Suprapubic skin (tissue), 4 donors: Measurements from ENCODE around the gene RAD23B.

Experiments
- CTCF ChIP-seq, 2 donors: fragments of 200-600 bp in 1 of 2; fragments of 450-650 bp in 1 of 2; sonication (generic) in 1 of 2; IDR thresholded peaks; one replicate each; pipeline ENCODE4 v1.5.1; 2016 to 2019; ENCODE audit warnings: antibody characterized with exemption in 2 of 2, mild to moderate bottlenecking in 1 of 2, moderate library complexity in 1 of 2
- POLR2A ChIP-seq, 2 donors: fragments of 450-650 bp; IDR thresholded peaks; one replicate each; pipeline ENCODE4 v1.6.1; 2017; ENCODE audit warnings: antibody characterized with exemption in 2 of 2, mild to moderate bottlenecking in 2 of 2, moderate library complexity in 2 of 2
- POLR2AphosphoS5 ChIP-seq, 3 donors: sonication (generic); formaldehyde crosslinking; IDR thresholded peaks; one replicate each; pipeline ENCODE4 v1.6.1; 2017; ENCODE audit warnings: antibody characterized with exemption in 3 of 3

GRCh38 chr9:107261106-107261505 lies 22.0 kb upstream of the RAD23B start:
- TF ChIP-seq CTCF (IDR thresholded peaks at IDR 0.05) (no peak), POLR2A (IDR thresholded peaks at IDR 0.05) (no peak), POLR2AphosphoS5 (IDR thresholded peaks at IDR 0.05) (no peak)
